NCI-H146 treated with DMSO at 0.1 percent for 48 hours (cell line): ENCODE results near the gene BMP7.
"Not testable (repeated sequence)": the region's sequence is repeated elsewhere in the genome, so short reads cannot be mapped to it uniquely, and the experiment has no call there.

Experiments
- DNase-seq: peaks from one replicate; lab custom pipeline; 2025; ENCODE audit not compliant: unreplicated experiment; lab: John Stamatoyannopoulos, UW

BMP7 gene

DNA sequence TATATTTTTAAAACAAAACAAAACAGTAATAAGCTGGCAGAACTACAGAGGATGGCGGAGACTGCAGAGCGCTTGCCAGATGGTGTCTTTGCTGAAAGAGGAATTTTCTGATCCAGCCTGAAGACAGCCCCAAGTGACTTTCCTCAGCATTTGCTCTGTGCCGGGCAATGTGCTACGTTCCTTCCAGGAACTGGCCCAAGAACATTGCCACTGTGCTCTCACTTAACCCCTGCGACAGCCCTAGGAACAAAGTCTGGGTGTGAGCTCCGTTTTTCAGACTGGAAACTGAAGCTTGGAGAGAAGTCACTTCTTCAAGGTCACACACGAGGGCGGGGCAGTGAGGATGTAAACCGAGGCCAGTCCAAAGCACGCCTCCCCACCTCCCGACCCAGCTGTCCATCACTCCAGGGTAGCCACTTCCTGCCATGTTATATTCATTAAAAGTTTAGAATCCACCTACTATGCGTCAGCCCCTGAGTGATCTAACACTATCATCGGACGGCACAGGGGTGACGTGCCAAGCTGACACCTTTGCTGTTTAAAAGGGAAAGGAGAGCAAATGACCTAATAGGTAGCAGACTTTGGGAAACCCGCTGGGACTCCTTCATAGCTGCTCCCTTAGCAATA, 22.3 kb upstream of the BMP7 start:
- DNase-seq = no peak

DNA sequence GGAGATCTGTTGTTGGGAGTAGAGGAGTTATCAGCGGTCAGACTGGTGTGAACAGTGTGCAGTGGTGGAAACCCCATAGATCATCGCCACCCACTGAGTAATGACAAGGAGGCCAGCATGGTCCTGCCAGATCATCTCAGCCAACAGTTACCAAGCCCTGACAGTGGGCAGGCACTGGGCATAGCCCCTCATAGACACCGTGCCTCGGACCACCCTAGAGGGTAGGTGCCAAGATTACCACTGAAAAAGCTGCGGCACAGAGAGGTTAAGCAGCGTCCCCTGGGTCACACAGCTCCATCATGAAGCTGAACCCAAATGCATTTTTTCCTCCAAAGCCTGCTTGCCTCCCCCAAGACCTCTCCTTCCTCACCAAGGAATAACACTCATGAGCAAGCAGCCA, 21.5 kb upstream of the BMP7 start:
- no peak for DNase-seq

DNA sequence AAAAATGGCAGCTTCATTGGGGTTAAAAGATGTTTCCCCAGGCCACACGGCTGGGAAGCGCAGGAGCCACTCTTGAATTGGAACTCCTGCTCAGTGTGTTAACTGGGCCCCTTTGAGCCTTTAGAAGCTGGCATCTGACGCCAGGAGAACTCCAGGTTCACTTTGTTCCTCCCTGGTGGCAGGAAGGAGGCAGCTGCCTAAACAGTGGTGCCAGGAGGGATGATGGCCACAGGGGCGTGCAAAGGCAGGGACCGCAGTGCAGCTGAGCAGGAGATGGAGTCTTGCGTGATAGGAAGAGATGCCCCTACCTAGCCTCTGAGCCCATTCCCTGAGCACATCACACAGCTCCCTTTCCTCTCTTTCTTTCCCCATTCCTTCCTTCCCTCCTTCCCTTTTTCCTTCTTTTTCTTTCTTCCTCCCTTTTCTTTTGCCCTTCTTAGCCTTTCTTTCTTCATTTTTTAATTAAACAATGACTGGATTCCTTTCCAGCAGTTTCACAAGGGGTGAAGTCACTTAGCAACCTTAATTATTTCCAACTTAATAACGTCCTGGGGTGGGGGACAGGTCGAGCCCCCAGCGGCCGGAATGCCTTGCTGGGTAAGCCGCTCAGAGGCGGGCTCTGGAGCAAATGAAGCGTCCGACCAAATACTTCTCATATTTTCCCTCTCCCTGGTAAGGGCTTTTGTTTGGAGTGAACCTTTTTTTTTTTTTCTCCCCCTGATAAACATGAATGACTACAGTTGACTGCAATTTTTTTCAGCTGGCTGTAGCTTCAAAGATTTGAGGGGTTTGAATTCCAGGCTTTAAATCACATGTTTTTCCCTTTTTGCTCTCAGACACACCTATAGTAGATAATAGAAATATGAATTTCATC, 20.8 kb upstream of the BMP7 start:
- no peak for DNase-seq

DNA sequence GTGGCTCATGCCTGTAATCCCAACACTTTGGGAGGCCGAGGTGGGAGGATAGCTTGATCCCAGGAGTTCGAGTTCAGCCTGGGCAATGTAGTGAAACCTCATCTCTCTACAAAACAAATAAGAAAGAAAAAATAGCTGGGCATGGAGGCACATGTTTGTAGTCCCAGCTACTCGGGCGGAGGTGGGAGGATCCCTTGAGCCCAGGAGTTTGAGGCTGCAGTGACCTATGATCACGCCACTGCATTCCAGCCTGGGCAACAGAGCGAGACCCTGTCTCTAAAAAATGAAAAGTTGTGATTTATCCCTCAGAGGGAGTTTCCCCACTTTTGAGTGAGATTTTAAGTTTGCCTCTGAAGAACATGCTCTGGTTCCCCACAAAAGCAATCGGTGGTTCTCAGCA, 17.4 kb upstream of the BMP7 start:
- DNase-seq = no peak

DNA sequence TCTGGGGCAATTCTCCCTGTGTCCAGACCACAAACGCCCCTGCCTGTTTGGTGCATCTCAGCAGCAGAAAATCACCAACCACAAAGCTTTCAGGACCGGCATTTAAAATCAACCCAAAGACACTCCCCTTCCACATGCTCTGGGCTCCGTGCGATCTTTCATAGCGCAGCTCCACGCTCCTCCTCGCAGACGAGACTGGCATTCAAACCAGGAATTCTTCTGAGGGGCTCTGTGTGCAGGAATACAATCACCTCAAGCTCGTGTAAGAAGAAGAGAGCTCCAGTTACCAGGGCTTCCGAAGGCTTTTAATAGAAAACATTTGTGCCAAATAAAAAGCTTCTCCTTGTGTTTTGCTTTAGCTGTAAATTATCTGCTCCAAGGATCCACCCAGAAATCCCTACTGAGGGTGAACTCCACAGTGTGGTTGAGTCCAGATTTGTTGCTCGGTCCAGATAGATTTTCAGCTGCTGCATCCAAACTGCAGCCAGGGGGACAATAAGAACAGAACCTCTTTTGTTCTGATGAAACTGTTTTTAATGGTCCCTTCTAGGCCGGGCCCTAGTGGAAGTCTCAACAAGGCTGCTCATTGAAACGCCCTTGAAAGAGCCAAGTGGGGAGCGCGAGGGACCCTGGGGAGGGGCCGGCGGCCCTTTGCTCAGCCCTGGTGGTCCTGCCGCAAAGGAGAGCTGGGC, 16.4 kb upstream of the BMP7 start:
- DNase-seq = no peak

DNA sequence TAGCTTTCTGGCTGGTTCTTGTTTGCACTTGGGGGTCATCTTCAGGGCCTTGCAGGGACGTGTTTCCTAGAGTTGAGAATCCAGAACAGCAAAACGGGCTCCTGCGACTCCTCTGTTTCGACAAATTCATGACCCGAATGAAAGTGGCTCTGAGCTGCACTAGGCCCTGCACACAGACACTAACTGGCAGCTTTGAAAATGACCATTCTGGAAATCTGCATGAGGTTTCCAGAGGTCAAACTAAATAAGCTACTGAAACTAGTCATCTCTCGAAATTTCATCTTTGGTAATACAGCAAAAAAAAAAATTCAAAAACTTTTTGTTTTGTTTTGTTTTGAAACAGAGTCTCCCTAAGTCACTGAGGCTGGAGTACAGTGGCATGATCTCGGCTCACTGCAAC, 15.5 kb upstream of the BMP7 start:
- DNase-seq = no peak

DNA sequence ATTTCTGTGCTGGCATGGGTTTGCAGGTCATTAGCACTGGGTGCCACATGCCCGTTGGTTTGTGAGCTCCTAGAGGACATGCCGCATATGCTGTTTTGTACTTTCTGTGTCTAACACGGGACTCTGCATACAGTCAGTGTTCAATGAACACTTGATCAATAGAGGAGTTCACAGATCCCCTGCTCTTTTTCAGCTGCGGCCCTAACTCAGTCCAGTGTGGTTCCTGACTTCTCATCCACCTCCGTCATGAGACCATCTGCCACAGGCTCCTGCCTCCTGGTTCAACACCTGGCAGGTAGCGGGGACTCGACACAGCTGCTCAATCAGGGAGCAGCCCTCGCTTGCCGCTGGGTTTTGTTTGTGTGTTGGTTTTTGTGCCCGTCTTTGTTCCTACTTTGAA, 13.8 kb upstream of the BMP7 start:
- no peak for DNase-seq

DNA sequence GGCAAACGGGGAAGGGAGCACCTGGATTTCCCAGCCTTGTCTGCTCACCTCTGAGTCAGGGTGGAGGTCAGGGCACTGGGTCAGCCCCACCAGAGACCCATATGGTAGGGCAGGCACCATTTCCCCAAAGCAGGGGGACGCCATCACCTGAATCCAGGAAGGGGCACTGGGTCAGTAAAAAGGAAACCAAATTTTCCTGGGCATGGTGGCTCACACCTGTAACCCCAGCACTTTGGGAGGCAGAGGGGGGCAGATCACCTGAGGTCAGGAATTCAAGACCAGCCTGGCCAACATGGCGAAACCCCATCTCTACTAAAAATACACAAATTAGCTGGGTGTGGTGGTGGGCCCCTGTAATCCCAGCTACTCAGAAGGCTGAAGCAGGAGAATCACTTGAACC, 13.1 kb upstream of the BMP7 start:
- not testable (repeated sequence) for DNase-seq

DNA sequence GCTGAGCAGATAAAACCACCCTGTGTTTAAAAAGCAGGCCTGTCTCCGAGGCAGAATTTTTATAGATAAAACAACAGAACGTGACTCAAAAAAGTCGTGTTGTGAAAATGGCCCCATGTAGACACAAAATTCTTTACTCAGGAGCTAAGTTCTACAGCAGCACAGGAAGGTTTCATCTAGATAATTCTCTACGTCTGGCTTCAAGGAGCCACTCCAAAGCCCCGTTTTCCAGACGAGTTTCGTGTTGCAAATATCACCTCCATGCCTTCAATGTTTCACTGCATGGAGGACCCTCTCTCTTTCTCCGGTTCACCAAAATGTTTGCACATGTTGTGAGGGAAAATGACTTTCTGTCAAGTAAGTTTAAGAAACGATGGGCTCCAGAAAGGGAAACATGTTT, 12.0 kb upstream of the BMP7 start:
- DNase-seq = no peak

DNA sequence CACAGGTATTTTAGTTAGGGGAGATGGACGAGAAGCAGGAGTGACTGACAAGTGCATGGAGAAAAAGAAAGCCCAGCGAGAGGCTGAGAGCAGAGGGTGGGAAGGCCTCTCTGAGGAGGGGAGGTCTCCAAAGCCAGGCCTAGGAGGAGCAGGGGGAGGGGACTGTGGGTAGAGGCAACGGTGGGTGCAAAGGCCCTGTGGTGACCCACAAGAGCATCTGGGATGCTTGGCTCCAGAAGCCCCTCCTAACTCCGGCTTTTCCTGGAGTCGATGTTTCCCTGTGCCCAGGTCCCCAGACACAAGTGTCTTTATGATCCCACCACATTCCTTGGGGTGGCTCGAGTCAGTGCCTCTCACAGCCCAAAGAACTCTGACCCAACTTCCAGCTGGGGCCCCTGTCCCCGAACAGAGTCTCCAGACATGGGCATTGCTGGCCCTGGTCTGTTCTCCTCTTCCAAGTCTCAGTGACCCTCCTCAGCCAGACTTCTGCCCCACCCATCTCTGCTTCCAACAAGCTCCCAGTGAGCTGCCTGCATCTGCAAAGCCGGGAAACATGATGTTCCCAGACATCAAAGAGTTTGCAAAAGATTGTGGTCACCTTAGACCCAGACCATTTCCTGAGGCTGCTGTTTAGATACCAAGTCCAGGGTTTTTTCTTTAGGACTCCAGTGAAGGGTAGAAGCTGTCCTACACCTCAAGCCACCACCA, 11.1 kb upstream of the BMP7 start:
- no peak for DNase-seq

DNA sequence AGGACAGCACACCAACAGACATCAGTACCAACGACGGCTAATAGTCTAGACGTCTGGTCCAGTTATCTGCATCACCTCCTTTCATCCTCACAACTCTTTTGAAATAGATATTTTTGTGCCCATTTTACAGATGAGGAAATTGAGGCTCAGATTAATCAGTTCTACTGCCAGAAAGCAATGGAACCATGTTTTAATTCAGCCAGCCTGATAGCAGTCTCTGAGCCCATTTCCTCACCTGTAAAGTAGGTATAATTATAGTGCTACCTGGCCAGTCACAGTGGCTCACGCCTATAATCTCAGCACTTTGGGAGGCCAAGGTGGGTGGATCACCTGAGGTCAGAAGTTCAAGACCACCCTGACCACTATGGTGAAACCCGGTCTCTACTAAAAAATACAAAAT, 9.8 kb upstream of the BMP7 start:
- DNase-seq = no peak

DNA sequence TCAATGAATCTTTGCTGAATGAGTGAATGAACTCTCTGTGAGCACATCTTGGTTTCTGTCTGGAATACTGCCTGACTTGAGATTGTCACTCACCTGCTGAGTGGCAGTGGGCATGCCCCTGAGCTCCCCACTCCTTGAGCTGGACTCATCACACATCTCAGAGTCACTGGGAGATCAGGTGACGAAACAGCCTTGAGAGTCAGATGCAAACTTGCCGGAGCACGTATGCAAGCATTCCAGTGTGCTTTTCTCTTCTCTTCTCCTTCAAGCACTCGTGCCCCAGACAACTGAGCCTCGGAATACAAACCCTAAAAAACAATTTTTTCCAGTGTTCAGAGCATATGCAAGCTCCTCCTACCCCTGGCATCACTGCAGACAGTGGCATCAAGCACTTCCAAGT, 9.4 kb upstream of the BMP7 start:
- DNase-seq = no peak

DNA sequence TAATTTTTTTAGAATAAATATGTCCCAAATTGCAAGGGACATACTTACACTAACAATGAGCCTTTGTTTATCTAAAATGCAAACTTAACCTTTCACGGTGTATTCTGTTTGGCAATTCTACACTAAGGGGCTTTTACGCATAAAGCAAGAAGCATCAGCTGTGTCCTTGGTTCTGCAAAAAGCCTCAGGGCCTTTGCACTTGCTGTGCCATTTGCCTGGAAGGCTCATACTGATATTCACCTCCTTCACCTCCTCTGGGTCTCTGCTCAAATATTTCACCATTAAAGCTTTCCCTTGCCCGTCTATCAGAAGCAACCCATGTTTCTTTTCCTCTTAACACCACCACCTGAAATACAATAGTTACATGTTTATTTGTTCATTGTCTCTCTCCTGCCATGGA, 8.9 kb upstream of the BMP7 start:
- no peak for DNase-seq

DNA sequence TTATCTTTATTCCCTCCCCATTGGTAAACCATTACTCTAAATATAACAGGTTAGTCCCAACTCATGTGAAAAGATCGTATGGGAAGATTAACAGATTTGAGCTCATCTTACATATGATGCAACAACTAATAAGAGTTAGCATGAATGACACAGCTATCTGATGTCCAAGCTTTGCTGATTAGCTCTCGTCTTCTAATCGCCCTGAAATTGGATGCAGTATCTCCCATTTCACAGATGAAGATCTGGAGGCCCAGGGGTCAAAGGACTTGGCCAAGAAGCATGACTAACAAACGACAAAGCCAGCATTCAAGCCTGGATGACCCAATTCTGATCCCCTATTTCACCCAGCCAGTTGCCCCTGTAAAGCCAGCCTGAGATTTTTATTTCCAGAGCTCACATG, 8.4 kb upstream of the BMP7 start:
- no peak for DNase-seq

DNA sequence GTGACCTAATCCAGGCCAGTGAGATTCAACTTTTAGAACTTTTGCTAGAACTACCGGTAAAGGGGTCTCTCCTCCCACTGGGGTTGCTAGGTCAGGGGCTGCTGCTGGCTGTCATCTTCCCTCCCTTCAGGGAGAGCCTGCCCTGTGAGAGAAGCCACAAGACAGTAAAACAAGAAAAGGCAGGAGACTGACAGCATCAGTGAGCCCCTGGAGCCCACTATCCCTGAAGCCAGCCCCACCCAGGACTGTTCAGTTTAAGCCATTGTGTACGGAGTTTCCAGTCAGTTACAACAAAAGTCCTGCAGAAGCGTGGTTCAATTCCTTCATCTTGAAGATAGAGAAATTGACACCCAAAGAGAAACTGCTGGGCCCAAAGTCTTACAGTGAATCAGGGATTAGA, 7.9 kb upstream of the BMP7 start:
- DNase-seq = no peak

DNA sequence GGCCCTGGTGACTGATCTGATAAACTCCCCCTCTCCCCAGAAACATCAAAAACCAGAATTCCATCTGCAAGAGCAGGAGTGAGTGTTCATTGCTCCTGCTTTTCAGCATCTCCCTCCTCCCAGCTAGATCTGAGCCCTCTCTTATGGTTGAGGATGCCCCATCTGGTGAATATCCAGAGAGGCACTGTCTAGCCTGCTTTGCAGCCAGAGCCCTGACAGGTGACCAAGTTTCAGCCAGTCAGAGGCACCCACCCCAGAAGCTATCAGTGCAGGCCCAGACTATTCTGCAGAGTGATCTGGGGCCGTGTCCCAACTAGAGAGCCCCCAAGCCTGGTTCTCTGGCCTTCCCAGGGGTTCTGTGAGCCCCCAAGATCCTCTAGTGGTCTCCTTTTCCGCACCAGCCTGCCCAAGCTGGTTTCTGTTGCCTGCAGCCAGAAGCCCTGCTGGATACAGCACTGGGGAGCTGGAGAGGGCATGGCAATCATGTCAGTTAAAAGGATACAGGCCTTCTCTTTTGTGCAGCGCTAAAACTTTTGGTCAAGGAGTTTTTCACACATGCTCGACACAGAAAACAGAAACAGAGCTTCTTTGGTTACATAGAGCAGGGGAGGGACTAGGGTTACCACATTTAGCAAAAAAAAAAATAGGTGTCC, 6.6 kb upstream of the BMP7 start:
- DNase-seq = no peak

DNA sequence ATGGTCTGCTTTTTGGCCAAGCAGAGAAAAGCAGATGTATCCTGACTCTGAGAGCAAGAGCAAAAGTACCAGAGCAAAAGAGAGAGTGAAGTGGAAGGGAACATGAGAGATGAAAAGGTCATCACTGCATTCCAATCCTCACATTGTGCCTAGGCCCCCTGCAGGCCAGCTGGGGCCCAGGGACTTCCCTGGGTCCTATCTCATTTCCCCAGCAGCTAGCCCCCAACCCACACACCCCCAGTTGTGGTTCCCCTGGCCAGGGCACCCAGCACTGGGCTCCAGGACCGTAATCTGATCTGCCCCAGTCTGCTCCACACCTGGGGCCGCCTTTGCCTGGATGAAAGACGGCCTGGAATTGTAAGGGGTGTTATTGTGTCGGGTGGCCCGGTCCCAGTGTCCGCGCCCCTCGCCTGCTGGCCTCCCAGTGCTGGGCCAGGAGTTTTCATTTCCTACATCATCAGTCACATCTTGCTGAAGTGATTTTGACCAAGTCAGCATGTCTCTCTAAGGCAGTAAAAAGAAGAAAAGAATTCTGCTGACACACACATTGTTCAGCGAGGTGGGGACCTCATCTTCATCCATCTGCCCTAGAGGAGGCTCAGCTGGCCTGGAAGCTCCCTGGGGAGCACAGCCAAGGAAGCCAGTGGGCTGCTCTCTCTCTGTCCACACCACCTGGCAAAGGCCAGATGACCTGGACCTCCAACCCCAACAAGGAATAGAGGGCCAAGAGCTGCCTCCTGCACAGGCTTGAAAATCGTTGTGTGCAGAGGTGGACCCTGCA, 4.0 kb upstream of the BMP7 start:
- DNase-seq = no peak

DNA sequence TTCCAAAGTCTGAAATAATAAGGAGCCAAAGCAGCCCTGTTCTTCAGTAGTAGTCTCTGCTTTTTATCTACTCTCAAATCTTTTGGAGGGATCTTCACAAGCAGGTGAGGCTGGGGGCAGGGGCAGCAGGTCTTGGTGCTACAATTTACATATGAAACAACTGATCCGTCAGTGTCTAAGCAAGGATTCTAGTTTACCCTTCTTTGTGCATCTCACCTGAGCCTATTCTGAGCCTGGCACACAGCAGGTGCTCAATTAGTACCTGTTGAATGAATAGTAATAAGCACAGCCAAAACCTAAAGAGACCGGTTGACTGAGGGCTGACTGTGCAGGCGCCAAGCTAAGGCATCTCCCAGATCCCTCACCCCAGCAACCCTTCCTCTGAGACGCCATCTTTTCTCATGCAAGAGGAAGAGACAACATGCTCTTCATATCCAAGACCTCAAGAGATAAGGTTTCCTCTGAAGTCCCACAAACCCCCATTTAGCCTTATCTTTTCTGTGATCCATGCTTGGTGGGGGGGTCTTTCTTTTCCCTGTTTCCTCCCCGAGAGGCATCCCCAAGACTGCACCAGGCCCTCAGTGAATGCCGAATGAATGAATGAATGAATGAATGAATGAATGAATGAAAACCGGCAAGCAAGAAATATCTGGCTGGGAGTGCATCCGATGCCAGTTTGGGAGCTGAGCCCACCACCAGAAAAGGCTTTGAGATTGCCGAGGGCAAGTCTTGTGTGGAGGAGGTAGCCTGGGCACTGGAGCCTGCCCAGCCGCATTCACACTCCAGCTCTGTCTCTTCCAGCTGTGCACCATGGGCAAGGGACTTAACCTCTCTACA, 2.9 kb upstream of the BMP7 start:
- DNase-seq = no peak

DNA sequence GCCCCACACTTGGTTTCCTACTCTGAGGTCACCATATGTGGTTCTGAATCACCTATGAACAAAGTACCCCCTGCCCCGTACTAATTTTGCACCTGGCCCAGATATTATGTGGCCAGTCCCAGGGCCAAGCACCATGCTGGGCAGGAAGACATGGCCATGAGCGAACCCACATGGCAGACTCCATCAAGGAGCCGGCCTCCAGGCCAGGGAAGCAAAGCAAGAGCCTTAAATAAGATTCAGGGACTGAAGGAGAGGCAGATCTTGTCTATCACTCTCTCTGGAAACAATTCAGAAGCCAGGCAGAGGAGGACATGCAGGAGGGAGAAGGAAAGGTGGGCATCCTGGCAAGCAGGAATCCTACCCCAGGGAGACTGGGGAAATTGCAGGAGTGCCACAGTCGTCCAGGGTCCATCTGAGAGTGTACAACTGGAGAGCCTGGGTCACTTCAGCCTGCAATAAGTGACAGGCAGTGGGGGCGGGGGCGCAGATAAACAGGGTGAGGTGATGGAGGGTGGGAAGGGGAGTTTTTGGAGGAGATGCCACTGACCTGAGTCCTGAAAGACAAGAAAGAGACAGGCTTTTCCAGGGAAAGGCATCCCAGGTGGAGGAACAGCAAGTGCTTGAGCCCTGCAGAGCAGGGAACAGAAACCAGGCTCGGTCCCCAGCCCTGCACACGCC, 2.1 kb upstream of the BMP7 start:
- no peak for DNase-seq
